GM19193 (cell line): ENCODE results near the gene AZU1.

Source experiments
- POLR2A ChIP-seq: IDR thresholded peaks from 4 replicates; pipeline ENCODE4 v1.6.1; 2011; ENCODE audit not compliant: insufficient read depth, insufficient read length; ENCODE audit errors: extremely low read depth

AZU1 gene

DNA sequence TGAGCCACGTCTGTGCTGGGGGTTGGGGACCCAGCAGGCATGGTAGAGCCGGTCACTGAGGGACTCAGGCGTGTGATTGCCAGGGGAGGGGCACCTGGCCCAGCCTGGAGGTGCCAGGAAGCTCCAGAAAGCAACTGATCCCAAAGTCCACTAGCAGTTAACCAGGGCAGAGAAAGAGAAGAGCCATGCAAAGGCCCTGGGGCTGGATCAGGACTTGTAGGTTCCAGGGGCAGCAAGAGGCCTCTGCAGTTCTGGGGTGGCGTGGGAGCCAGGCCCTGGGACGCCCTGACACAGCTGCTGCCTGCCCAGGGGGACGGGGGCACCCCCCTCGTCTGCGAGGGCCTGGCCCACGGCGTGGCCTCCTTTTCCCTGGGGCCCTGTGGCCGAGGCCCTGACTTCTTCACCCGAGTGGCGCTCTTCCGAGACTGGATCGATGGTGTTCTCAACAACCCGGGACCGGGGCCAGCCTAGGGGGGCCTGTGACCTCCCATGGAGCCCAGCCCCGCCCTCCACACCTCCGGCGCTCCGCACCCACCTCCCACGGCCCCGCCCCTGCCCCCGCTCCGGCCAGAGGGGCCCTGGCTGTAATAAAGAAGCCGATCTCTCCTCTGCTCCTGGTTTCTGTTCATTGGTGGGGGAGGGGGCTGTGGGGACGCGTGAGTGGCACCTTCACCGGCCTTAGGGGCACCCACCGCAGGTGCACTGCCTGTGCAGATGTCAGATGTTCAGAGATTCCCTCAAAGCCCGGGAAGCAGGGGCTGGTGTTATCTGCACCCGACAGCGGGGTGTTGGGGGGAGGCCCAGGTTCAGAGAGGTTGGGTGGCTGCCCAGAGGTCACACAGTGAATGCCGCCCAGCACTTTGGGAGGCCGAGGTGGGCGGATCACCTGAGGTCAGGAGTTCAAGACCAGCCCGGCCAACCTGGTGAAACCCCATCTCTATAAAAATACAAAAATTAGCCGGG is 4.1 kb downstream of the AZU1 start:
- no peak for TF ChIP-seq POLR2A

DNA sequence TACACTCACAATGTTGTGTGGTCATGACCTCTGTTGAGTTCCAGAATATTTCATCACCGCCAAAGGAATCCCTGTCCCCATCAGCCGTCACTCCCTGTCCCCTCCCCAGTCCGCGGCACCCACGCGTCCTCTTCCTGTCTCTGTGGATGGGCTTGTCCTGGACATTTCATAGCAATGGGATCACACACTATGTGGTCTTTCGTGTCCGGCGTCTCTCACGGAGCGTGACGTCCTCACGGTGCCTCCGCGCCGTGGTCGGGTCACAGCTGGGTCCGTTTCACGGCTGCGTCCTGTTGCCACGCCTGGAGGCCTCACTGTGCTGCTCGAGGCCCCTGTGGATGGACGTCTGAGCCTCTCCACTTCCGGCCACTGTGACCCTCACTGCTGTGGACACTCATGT is 6.6 kb downstream of the AZU1 start:
- TF ChIP-seq POLR2A, result no peak

DNA sequence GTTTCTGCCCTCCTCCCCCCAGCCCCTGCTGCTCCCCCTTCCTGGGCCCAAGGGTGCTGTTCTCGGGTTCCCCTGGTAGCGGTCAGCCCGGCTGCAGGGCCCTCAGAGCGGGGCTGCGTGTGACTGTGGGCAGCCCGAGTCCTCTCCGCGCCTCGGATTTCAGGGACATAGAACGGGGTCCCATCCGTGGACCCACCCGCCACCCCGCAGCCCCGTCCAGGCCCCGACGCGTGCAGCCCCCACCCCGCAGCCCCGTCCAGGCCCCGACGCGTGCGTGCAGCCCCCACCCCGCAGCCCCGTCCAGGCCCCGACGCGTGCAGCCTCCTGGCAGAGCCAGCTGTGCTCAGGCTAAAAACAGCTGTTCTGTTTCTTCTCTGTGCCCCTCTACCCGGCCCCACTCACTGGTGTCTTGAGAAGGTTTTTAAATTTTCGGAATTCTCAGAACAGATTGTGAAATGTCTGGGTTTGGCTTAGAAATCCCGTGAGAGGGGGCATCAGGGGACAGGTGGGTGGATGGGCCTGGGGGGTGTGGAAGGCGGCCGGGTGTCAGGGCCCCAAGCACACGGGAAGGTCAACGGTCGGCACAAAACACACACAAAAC is 7.7 kb downstream of the AZU1 start:
- no peak for TF ChIP-seq POLR2A

- no peak for TF ChIP-seq POLR2A
Observed at GRCh38 chr19:840519-841206, 13.0 kb downstream of the AZU1 start, which contains the start of gene PRTN3. Gene PRTN3 (plus strand): TSS chr19:840999. CDS start chr19:841009, 10 bp downstream.

GRCh38 chr19:843180-843835 is 15.7 kb downstream of the AZU1 start:
- TF ChIP-seq POLR2A, result no peak

DNA sequence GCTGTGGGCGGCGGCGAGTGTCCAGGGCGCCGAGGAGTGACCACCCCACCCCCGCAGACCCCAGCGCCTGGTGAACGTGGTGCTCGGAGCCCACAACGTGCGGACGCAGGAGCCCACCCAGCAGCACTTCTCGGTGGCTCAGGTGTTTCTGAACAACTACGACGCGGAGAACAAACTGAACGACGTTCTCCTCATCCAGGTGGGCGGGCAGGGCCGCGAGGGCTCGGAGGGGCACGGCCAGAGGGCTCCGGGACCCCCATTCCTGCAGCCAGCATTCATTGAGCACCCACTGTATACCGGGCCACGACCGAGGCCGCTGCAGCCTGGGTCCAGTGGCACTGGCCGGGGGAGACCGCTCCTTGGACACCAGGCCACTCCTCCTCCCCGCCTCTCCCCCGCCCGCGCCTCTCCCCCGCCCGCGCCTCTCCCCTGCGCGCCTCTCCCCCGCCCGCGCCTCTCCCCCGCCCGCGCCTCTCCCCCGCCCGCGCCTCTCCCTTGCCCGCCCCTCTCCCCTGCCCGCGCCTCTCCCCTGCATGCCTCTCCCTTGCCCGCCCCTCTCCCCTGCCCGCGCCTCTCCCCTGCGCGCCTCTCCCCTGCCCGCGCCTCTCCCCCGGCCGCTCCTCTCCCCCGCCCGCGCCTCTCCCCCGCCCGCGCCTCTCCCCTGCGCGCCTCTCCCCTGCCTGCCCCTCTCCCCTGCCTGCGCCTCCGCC is 16.4 kb downstream of the AZU1 start:
- TF ChIP-seq POLR2A, result no peak

DNA sequence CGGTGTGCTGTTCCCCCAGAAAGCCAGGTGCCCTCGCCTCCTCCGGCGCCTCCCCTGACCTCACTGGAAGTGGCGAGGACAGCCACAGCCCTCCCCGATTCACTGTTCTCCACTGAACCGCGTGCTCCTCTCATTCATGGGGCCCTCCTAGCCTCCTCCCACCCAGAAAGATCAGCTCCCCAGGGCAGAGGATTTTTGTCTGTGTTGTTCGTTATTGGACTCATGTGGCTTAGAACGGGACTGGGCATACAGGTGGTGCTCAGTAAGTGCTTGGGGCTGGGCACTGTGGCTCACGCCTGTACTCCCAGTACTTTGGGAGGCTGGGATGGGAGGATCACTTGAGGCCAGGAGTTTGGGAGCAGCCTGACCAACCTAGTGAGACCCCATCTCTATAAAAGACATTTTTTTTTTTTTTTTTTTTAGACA is 16.9 kb downstream of the AZU1 start:
- TF ChIP-seq POLR2A, result no peak

GRCh38 chr19:845707-846521 is 18.3 kb downstream of the AZU1 start:
- TF ChIP-seq POLR2A, result no peak

DNA sequence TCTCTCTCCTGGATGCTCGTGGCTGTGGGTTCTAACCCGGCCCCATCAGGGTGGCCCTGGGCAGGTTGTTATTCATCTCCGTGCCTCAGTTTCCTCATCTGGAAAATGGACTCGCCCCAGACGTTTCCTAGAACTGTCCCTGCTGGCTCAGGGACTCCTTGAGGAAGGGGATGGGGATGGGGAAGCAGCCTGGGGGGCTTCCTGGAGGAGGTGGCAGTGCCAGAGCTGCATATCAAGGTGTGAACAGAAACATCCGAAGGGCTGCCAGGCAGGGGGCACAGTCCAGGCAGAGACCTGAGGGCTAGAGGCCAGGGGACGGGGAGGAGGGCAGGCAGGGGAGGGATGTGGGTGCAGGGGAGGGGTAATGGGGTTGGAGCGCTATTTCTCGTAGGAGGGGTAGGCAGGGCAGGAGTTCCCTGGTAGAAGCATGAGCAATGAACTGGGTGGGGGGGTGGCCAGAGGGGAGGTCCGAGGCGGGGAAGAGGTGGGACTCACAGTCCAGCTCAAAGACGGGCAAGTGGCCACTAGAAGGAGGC is 20.8 kb downstream of the AZU1 start:
- no peak for TF ChIP-seq POLR2A

DNA sequence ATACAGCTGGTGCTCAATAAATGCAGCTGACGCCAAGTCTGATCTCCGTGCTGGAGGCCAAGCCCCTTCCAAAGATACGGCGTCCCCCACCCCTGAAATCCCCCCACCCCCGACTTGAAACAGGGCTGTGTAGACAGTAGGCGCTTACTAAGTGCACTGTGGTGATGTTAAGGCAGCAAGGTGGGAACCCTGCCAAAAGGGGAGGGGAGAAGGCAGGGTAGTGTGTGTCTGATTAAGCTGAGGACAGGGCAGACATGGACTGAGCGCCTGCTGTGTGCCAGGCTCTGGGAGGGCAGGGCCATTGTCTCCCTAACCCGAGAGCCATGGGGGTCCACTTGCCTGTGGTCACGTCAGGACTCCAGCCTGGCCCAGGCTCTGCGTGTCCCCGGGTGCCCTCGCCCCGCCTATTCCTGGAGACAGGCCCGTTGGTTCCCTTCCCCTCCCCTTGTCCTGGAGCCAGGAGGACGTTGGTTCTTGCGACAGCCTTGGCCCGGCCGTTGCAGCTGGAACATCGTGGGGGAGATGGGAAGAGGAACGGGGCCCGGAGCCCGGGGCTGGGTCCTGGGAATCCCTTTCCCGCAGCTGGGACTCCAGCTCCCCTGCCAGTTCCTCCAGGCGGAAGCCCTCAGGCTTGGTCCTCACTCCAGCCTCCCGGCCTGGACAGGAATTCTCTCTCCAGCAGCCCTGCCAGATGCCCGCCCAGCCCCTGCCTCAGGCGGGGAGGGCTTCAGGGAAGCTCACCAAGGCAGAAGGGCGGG is 22.8 kb downstream of the AZU1 start:
- no peak for TF ChIP-seq POLR2A

DNA sequence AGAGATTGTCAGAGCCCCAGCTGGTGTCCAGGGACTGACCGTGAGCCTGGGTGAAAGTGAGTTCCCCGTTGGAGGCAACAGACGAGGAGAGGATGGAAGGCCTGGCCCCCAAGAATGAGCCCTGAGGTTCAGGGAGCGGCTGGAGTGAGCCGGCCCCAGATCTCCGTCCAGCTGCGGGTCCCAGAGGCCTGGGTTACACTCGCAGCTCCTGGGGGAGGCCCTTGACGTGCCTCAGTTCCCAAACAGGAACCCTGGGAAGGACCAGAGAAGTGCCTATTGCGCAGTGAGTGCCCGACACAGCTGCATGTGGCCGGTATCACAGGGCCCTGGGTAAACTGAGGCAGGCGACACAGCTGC is 23.3 kb downstream of the AZU1 start:
- TF ChIP-seq POLR2A, result no peak

DNA sequence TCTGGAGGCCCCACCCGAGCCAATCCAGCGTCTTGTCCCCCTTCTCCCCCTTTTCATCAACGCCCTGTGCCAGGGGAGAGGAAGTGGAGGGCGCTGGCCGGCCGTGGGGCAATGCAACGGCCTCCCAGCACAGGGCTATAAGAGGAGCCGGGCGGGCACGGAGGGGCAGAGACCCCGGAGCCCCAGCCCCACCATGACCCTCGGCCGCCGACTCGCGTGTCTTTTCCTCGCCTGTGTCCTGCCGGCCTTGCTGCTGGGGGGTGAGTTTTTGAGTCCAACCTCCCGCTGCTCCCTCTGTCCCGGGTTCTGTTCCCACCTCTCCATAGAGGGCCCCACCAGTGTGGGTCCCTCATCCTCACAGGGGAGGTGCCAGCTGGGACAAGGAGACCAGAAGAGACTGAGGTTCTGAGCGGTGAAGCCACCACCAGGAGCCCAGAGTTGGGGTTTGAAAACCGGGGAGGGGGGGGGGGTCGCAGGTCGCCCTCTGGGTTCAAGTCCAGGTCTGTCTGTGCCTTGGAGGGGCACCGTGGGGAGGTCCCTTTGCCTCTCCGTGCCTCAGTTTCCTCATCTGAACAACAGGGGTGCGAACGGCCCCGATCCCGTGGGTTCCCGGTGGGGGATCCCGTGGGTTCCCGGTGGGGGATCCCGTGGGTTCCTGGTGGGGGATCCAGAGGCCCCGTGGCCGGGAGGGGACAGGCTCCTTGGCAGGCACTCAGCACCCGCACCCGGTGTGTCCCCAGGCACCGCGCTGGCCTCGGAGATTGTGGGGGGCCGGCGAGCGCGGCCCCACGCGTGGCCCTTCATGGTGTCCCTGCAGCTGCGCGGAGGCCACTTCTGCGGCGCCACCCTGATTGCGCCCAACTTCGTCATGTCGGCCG is 24.7 kb downstream of the AZU1 start, which contains the start of gene ELANE:
Gene ELANE, plus strand, starts transcription at position 168 of the 878 bp plus-strand sequence. Its CDS starts 26 bp downstream, at position 194.
- TF ChIP-seq POLR2A, result no peak
